GM20431 (cell line): ENCODE data around the gene SH3BGRL3.
"Not testable (repeated sequence)": the region's sequence is repeated elsewhere in the genome, so short reads cannot be mapped to it uniquely, and the experiment has no call there.

Source experiments
- in situ Hi-C: fragments of 300-500 bp; cut with MseI, MboI; formaldehyde crosslinking; loops from one replicate; pipeline ENCODE4 v1.15.0; 2020; ENCODE audit warnings: low sequenced_read_pairs; ENCODE audit not compliant: unreplicated experiment

The SH3BGRL3 gene

DNA sequence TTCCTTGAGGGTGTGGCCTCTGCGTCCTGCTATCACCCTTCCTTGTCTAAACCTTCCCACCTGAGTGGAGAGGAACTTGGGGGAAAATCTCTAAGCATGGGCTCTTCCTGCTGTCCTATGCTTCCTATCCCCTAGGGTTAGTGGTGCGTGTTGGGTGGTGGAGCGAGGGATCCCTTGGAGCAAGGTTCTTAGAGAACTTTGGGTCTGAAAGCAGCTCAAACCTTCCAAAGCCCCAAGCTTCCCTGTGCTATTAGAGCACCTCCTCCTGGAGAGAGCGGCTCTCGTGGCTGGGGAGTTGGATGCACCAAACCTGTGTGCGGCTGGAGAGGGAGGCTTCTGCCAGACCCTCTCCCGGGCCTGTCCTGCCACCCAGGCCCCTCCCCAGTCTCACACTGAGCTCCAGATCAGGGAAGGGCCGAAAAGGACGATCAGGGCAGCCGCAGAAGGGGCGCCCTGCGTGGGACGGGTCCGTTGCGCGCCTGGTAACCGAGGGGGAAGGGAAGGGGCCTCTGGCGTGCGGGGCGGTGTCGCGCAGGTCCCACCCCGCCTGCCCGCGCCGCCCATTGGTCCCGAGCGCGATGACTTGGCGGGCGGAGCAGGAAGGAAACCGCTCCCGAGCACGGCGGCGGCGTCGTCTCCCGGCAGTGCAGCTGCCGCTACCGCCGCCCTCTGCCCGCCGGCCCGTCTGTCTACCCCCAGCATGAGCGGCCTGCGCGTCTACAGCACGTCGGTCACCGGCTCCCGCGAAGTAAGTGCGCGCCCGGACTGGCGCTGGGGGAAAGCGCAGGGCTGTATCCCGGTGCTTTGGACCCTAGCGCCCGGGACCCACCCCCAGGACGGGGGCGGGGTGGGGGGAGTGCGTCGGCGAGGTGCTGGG, at the start of gene SH3BGRL3:
Gene SH3BGRL3 (plus strand): TSS at position 631 of the 877 bp plus-strand sequence. CDS start 70 bp downstream, at position 701.
- in situ Hi-C loops, result loop anchor here (5.0 kb wide), 1 partner anchor 43 kb away; no protein-coding TSS in a partner anchor

- in situ Hi-C loops, result not testable (repeated sequence)
Observed at GRCh38 chr1:26230682-26231081, 49.2 kb upstream of the SH3BGRL3 start.

DNA sequence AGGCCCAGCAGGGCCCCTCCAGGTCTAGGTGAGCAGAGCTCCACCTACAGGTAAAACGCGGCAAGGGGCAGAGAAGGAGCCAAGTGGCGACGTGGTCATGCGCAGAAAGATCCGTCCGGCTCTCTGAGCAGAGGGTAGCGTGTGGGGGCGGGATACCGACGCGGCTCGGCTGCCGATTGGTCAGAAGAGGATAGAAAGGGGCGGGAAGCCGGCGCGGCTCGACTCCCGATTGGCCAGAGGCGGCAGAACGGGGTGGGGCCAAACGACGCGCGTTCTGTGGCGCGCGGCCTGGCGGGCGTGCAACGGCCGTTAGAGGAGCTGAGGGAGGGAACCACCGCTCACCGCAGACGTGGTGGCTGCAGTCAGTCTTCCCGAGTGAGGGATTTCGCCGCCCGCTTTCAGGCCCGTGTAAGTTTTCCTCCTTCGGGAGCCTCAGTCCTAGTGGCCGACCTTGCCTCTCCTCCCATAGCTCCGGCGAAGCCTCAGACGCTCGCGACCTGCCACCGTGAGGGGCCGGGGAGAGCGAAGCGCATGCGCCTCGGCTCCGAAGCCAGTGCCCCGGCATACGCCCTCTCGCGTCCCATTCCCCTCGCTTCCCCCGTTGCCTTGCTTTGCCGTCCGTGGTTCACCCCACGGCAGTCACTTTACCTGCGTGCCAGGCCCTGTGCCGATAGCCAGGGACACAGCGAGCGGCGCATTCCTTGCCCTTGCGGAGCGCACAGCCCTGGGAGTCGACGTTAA, 45.8 kb upstream of the SH3BGRL3 start, which contains the start of gene CEP85:
Gene CEP85 (plus strand): TSS at position 298 of the 741 bp plus-strand sequence. CDS start 5,584 bp downstream, outside the sequence.
- in situ Hi-C loops, result no loop called here

DNA sequence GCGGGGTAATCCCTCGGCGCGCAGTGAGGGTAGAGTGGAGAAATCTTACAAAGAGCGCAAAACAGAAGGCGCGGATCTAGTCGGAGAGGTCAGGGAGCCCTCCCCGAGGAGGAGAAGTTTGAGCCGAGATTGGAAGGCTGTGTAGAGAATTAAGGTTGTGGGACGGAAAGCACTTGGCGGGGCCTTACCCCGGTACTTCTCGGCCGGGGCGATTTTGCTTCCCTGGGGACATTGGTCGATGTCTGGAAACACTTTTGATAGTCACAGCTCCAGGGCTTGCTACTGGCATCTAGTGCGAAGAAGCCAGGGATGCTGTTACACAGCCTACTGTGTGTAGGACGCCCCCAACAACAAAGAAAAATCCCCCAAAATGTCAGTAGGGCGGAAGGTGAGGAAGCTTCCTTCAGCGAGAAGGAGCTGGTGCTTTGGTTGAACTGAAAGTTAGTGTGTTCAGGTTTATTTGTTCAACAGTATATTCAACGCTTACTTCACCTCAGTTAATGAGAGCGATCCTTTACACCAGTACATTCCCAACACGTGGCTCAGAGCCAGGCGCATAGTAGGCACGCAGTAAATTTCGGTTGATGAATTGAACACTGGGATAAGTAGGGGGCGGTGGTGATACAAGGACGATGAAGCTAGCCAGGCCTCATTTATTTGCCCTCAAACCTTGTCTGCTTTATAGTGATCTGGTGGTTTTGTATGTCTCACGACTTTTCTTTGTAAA, 45.1 kb upstream of the SH3BGRL3 start:
- in situ Hi-C loops, result no loop called here

DNA sequence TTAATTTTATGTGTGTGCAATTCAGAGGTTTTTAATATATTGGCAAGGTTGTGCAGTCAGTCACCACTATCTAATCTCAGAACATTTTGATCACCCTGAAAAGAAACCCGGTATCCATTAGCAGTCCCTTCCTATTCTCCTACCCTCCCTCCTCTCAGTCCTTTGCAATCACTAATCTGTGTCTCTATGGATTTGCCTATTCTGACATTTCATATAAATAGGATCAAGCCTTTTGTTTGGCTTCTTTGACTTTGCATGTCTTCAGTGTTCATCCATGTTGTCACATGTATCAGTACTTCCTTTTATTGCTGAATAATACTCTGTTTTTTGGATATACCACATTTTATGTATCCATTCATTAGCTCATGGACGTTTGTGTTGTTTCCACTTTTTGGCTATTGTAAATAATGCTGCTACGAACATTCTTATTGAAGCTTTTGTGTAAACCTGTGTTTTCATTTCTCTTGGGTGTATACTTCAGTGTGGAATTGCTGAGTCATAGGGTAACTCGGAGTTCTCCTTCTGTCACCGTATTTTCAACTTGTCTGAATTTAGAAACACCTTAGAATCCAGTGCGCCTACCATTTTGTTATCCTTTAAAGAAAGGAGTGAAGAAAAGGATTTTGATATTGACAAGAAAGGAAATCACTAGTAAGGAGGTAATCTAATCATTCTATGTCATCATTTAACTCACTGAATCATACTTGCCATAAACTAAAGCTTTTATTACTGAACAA, 42.5 kb upstream of the SH3BGRL3 start:
- in situ Hi-C loops, result no loop called here

GRCh38 chr1:26239936-26240335, 40.0 kb upstream of the SH3BGRL3 start:
- in situ Hi-C loops, result no loop called here

GRCh38 chr1:26252718-26253117, 27.2 kb upstream of the SH3BGRL3 start:
- in situ Hi-C loops, result no loop called here

- in situ Hi-C loops, result no loop called here
Observed at GRCh38 chr1:26254404-26254803, 25.5 kb upstream of the SH3BGRL3 start.

DNA sequence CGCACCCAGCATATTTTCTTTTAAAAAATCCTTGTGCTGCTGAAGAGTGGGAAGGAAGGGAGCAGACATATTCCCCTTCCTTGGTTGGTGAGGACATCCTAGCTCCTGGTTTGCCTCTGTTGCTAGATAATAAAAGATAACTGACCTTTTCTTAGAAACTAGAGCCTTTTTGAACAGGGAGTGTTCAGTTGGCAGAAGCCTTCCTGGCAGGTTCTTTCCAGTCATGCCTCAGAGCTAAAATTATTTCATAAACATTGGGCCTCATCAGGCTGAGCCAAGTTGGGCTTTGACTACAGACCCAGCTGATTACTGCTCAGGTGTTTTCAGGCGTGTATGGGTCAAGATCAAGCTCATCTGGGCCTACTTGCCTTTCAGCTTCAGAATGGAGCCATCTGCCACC, 22.7 kb upstream of the SH3BGRL3 start:
- in situ Hi-C loops, result no loop called here

DNA sequence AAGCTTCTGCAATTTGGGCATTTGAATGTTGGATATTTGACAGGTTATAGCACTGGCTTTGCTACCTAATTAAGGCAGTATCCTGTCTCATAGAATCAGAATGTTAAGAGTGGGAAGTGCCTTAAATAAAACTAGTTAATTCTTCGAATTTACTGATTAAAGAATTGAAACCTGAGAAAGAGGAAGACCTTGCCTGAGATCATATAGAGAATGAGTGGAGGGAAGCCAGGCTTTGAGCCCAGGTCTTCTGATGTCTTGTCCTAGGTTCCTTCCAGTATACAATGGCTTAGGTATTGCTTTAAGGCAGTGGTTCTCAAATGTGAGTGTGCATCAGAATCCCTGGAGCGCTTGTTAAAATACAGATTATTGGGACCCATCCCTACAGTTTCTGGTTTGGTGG, 20.9 kb upstream of the SH3BGRL3 start:
- in situ Hi-C loops, result no loop called here

GRCh38 chr1:26259578-26259977, 20.3 kb upstream of the SH3BGRL3 start:
- in situ Hi-C loops, result no loop called here

- in situ Hi-C loops, result no loop called here
Observed at GRCh38 chr1:26263212-26263611, 16.7 kb upstream of the SH3BGRL3 start.

GRCh38 chr1:26265405-26265804, 14.5 kb upstream of the SH3BGRL3 start:
- in situ Hi-C loops, result no loop called here

DNA sequence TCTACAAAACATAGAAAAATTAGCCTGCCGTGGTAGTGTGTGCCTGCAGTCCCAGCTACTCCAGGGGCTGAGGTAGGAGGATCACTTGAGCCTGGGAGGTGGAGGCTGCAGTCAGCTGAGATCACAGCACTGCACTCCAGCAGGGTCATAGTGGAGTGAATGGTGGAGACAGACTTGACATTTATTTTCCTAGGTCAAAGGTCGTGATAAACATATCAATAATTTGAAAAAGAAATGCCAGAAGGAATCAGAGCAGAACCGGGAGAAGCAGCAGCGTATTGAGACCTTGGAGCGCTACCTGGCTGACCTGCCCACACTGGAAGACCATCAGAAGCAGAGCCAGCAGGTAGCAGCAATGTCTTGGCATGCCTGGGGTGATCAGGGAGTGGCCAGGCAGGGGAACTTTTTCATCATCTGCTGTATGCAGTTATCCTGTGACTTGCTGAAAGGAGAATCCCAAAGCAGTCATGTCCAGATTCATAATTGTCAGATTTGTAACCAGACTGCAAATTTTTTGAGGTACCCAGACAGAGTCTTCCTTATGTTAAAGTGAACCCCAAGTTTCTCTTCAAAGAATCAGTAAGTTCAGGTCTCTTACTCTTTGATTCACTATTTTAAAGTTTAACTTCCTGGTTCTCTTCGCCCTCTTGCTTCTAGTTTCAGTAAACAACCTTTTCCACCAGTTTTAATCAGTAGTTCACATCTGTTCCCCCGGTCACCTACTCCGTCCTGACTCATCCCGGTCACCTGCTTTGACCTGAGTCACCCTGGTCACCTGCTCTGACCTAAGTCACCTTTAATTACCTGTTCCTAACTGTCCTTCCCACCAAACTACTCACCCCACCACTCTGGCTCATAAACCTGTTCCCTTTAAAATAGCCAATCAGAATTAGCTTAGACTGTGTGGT, 11.3 kb upstream of the SH3BGRL3 start:
- in situ Hi-C loops, result no loop called here

DNA sequence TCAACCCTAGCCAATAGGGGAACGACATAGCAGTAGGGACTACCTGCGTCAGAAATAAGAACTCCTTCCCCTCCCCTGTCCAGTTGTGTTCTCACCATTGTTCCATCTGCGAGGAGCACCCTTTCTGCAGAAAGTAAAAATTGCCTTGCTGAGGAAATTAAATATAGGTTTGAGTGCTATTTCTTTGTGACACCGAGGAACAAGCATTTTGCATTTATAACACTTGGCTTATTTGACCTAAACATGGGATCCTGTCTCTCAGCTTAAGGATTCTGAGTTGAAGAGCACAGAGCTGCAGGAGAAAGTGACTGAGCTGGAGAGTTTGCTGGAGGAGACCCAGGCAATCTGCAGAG, 10.7 kb upstream of the SH3BGRL3 start:
- in situ Hi-C loops, result no loop called here

DNA sequence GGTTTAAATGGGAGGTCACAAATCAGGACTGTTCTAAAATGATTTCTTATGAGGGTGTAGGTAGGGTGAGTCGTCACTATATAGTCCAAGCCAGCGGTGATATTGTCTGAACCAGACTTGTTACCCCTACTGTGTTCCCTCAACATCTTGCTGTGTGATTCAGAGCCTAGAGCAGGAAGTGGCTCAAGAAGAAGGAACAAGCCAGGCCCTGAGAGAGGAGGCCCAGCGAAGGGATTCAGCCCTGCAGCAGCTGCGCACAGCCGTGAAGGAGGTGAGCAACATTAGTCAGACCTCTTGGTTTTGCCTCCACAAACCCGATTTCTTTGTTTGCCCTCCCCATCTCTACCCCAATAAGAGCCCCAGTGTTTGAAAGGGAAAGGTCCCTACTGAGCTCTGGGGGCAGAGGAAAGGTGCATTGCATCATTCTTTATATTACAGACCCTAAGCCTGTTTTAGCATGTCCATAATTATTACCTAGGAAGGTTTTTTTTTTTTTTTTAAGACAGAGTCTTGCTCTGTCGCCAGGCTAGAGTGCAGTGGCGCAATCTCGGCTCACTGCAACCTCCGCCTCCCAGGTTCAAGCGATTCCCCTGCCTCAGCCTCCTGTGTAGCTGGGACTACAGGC, 5.0 kb upstream of the SH3BGRL3 start:
- in situ Hi-C loops, result no loop called here

DNA sequence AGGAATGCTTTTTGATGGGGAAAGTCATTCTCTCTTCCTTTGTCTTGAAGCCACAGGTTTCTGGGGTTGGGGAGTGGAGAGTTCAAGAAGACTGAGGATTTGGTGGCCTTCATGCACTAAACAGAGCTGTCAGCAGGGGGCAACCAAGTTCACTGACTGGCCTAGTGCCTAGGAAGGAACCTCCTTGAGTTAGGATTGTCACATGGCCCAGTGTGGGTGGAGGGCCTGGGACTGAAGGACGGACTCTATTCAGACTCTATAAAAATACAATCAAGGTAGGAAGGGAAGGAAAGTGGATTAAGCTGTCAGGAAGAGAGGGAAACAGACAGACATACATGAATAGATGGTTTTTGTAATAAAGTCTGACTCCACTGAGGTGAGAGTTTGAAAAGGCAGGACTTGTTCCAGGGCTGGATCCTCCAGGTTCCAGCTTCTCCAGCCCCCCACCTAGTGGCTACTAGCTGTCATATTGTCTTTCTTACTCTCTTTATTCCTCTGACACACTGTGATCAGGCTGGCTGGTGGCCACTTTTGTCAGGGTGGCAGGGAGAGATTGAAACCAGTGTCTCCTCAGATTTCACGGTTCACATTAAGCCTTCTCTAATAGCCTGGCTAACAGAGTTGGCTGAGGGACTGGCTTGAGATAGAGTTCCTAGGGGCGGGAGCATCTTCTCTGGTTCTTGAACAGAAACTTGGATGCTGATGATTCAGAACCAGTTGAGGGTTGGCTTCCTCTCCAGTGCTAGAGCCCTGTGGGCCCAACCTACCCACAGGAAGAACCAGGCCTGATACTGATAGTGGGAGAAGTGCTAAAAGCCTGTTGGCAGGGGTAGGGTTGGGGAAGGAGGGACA, 4.1 kb upstream of the SH3BGRL3 start:
- in situ Hi-C loops, result no loop called here

GRCh38 chr1:26276432-26276838, 3.5 kb upstream of the SH3BGRL3 start:
- in situ Hi-C loops, result no loop called here
